ENCODE data around the gene FYN. TPM values are rescaled to one million over a fixed set of nuclear protein-coding genes. Genes with fewer than 3 reads are reported as not detected.

FYN gene
- total and polyA plus RNA-seq, 10 of the 15 experiments (the other 5 are each of a cell fraction or from before 2014, with no cell fraction given) = 51.4 to 247 (median 138) TPM

DNA sequence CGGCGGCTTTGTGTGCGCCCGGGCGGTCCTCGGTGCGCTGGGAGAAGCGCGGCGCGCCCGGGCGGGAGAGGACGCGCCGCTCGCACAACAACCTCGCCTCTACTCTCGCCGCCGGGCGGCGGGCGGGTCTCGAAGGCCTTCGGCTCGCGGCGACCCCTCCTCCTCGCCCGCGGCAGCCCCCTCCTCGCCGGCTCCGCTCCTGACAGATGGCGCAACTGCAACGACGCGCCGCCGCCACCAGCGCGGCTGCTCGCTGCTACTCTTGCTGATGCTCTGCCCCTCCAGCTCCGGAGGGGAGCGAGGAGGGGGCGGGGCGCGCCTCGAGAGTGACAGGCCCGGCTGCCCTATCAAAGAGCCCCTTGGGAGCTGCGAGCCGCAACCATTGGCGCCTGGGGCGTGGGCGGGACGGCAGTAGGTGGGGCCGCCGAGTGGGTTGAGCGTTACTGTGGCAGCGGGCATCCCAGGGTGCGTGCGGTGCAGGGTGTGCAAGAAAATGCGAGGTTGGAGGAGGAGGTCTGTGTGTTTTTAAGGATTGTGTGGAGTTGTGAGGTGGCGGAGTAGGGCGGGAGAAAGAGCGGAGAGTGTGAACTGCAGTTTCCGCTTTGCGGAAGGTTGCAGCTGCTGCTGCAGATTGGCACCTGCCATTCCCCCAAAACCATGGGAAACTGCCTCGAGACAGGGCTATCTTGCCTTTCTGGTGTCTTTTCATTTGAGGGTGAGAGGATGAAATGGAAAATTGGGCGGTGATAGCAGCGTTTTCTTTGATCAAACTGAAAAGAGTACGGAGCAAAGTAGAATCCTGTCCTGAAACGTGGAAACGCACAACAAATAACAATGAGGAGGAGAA, at the start of gene FYN (continued):
- TF ChIP-seq, protein P1, sequence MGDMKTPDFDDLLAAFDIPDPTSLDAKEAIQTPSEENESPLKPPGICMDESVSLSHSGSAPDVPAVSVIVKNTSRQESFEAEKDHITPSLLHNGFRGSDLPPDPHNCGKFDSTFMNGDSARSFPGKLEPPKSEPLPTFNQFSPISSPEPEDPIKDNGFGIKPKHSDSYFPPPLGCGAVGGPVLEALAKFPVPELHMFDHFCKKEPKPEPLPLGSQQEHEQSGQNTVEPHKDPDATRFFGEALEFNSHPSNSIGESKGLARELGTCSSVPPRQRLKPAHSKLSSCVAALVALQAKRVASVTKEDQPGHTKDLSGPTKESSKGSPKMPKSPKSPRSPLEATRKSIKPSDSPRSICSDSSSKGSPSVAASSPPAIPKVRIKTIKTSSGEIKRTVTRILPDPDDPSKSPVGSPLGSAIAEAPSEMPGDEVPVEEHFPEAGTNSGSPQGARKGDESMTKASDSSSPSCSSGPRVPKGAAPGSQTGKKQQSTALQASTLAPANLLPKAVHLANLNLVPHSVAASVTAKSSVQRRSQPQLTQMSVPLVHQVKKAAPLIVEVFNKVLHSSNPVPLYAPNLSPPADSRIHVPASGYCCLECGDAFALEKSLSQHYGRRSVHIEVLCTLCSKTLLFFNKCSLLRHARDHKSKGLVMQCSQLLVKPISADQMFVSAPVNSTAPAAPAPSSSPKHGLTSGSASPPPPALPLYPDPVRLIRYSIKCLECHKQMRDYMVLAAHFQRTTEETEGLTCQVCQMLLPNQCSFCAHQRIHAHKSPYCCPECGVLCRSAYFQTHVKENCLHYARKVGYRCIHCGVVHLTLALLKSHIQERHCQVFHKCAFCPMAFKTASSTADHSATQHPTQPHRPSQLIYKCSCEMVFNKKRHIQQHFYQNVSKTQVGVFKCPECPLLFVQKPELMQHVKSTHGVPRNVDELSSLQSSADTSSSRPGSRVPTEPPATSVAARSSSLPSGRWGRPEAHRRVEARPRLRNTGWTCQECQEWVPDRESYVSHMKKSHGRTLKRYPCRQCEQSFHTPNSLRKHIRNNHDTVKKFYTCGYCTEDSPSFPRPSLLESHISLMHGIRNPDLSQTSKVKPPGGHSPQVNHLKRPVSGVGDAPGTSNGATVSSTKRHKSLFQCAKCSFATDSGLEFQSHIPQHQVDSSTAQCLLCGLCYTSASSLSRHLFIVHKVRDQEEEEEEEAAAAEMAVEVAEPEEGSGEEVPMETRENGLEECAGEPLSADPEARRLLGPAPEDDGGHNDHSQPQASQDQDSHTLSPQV (IDR thresholded peaks at IDR 0.05) = no peak
- TF ChIP-seq, protein P2, sequence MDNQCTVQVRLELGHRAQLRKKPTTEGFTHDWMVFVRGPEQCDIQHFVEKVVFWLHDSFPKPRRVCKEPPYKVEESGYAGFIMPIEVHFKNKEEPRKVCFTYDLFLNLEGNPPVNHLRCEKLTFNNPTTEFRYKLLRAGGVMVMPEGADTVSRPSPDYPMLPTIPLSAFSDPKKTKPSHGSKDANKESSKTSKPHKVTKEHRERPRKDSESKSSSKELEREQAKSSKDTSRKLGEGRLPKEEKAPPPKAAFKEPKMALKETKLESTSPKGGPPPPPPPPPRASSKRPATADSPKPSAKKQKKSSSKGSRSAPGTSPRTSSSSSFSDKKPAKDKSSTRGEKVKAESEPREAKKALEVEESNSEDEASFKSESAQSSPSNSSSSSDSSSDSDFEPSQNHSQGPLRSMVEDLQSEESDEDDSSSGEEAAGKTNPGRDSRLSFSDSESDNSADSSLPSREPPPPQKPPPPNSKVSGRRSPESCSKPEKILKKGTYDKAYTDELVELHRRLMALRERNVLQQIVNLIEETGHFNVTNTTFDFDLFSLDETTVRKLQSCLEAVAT (IDR thresholded peaks at IDR 0.05) = peak; percentile 64; the same call in 1 of the 2 replicates
- TF ChIP-seq CBX3 (IDR thresholded peaks at IDR 0.05; ENCODE audit: borderline replicate concordance, low read depth) = no peak
- TF ChIP-seq, protein P3, sequence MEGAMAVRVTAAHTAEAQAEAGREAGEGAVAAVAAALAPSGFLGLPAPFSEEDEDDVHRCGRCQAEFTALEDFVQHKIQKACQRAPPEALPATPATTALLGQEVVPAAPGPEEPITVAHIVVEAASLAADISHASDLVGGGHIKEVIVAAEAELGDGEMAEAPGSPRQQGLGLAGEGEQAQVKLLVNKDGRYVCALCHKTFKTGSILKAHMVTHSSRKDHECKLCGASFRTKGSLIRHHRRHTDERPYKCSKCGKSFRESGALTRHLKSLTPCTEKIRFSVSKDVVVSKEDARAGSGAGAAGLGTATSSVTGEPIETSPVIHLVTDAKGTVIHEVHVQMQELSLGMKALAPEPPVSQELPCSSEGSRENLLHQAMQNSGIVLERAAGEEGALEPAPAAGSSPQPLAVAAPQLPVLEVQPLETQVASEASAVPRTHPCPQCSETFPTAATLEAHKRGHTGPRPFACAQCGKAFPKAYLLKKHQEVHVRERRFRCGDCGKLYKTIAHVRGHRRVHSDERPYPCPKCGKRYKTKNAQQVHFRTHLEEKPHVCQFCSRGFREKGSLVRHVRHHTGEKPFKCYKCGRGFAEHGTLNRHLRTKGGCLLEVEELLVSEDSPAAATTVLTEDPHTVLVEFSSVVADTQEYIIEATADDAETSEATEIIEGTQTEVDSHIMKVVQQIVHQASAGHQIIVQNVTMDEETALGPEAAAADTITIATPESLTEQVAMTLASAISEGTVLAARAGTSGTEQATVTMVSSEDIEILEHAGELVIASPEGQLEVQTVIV (IDR thresholded peaks at IDR 0.05; ENCODE audit: borderline replicate concordance, partially characterized antibody) = no peak
- TF ChIP-seq ZNF217 (IDR thresholded peaks at IDR 0.05) = no peak
- peak; percentile 86 for TF ChIP-seq NBN (IDR thresholded peaks at IDR 0.05)
- TF ChIP-seq CBFB (IDR thresholded peaks at IDR 0.05; ENCODE audit: low read depth) = no peak
- TF ChIP-seq JUNB (IDR thresholded peaks at IDR 0.05) = no peak
- TF ChIP-seq, protein P4, sequence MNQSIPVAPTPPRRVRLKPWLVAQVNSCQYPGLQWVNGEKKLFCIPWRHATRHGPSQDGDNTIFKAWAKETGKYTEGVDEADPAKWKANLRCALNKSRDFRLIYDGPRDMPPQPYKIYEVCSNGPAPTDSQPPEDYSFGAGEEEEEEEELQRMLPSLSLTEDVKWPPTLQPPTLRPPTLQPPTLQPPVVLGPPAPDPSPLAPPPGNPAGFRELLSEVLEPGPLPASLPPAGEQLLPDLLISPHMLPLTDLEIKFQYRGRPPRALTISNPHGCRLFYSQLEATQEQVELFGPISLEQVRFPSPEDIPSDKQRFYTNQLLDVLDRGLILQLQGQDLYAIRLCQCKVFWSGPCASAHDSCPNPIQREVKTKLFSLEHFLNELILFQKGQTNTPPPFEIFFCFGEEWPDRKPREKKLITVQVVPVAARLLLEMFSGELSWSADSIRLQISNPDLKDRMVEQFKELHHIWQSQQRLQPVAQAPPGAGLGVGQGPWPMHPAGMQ (IDR thresholded peaks at IDR 0.05; ENCODE audit: borderline replicate concordance) = no peak
- no peak for TF ChIP-seq RB1 (IDR thresholded peaks at IDR 0.05; ENCODE audit: borderline replicate concordance)
- no peak for TF ChIP-seq TCF7 (IDR thresholded peaks at IDR 0.05; ENCODE audit: borderline replicate concordance)
- peak; percentile 100 for TF ChIP-seq MEF2B (IDR thresholded peaks at IDR 0.05; ENCODE audit: partially characterized antibody, poor library complexity, severe bottlenecking)
- TF ChIP-seq, protein P5, sequence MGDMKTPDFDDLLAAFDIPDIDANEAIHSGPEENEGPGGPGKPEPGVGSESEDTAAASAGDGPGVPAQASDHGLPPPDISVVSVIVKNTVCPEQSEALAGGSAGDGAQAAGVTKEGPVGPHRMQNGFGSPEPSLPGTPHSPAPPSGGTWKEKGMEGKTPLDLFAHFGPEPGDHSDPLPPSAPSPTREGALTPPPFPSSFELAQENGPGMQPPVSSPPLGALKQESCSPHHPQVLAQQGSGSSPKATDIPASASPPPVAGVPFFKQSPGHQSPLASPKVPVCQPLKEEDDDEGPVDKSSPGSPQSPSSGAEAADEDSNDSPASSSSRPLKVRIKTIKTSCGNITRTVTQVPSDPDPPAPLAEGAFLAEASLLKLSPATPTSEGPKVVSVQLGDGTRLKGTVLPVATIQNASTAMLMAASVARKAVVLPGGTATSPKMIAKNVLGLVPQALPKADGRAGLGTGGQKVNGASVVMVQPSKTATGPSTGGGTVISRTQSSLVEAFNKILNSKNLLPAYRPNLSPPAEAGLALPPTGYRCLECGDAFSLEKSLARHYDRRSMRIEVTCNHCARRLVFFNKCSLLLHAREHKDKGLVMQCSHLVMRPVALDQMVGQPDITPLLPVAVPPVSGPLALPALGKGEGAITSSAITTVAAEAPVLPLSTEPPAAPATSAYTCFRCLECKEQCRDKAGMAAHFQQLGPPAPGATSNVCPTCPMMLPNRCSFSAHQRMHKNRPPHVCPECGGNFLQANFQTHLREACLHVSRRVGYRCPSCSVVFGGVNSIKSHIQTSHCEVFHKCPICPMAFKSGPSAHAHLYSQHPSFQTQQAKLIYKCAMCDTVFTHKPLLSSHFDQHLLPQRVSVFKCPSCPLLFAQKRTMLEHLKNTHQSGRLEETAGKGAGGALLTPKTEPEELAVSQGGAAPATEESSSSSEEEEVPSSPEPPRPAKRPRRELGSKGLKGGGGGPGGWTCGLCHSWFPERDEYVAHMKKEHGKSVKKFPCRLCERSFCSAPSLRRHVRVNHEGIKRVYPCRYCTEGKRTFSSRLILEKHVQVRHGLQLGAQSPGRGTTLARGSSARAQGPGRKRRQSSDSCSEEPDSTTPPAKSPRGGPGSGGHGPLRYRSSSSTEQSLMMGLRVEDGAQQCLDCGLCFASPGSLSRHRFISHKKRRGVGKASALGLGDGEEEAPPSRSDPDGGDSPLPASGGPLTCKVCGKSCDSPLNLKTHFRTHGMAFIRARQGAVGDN (IDR thresholded peaks at IDR 0.05) = no peak
- TF ChIP-seq SUPT20H (IDR thresholded peaks at IDR 0.05; ENCODE audit: borderline replicate concordance, control insufficient read depth, low read depth, low read length) = no peak
